ENCODE data around the gene NFIX. TPM values are rescaled to one million over a fixed set of nuclear protein-coding genes. Genes with fewer than 3 reads are reported as not detected.

Gene NFIX
- total and polyA plus RNA-seq, 2 donors (not counting 3 experiments of a cell fraction or from before 2014, with no cell fraction given) = 9.8 to 37.7 TPM

DNA sequence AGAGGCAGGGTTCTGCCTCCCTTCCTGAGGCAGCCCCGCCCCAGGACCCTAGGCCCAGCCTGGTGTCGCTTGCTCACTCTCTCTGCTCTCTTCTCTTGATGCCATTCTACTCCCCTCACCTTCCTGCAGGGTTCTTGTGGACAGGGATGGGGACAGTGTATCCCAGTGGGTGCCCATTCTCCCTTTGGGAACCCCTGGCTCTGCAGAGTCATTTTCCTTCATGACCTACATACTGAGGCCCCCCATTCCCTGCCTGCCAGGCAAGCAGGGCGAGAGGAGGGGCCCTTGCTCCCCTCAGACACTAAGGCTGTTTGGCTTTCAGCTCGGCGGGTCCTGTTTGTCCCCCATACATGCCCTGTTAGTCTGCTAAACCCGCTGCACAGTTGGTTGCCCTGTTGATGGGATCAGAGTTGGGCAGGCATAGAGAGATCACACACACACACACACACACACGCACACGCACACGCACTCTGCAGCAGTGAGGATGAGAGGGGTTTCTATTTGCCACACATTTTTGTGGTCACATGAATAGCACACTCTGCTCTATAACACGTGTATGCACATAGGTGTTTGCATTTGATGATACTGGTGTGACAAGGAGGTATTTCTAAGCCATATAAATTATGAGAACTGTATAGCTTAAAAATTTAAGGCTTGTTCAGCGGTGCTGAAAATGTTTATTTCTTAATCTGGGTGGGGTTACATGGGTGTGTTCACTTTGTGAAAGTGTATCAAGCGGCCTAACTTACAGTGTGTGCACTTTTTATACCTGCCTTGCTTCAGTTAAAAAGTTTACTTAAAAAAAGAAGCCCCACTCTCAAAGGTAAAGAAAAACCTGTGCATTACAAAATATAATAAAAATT, 20.3 kb downstream of the NFIX start:
- H3K79me2 ChIP-seq (ENCODE audit: control insufficient read depth, insufficient read depth, low read length) = no peaks in the 10 kb centered on the region
- intact Hi-C loops (cut with micrococcal nuclease) = no loop called here
- no peak for FAIRE-seq
- H3K4me2 ChIP-seq (ENCODE audit: insufficient read depth, low read length) = no peak overlapping the region
- TF ChIP-seq EZH2 (IDR thresholded peaks at IDR 0.05; ENCODE audit: borderline replicate concordance, low read depth, low read length, severe bottlenecking) (no peak), JUN (IDR thresholded peaks at IDR 0.05; ENCODE audit: borderline replicate concordance, insufficient read depth, insufficient read length, low read depth) (no peak), MYC (IDR thresholded peaks at IDR 0.05; ENCODE audit: low read depth, low read length) (no peak), FOS (IDR thresholded peaks at IDR 0.05; ENCODE audit: borderline replicate concordance, insufficient read depth, low read length) (no peak), GATA2 (IDR thresholded peaks at IDR 0.05; ENCODE audit: insufficient read depth, insufficient read length, low read depth, low read length) (no peak), MAX (IDR thresholded peaks at IDR 0.05; ENCODE audit: insufficient read depth, insufficient read length) (no peak), CTCF (IDR thresholded peaks at IDR 0.05; ENCODE audit: extremely low read depth in 1 of 2, insufficient read depth in 1 of 2, low read depth in 1 of 2, low read length in 2 of 2) (no peak), POLR2AphosphoS5 (IDR thresholded peaks at IDR 0.05; ENCODE audit: insufficient read depth, low read depth, low read length) (no peak), POLR2A (IDR thresholded peaks at IDR 0.05; ENCODE audit: low read depth, low read length) (no peak)
- no peaks in the 10 kb centered on the region for H3K9me3 ChIP-seq (replicated peaks; ENCODE audit: control insufficient read depth, insufficient read depth, low read length)
- no TSS peak for BruUV-seq (replicated peaks)
- H3K9me1 ChIP-seq (replicated peaks; ENCODE audit: control insufficient read depth, extremely low read depth, insufficient read depth, low read length) = no peaks in the 10 kb centered on the region
- H3K27me3 ChIP-seq (ENCODE audit: control insufficient read depth in 2 of 2, insufficient read depth in 2 of 2, low read length in 2 of 2) = peaks cover 0 to 12% of the 10 kb centered on the region in 2 experiments
- POLR2A ChIA-PET = interaction anchor here (0.7 kb wide), 1 partner anchor 16 kb away, joined by 5 read pairs; no protein-coding TSS in a partner anchor
- dilution Hi-C loops (cut with MboI; ENCODE audit: extremely low pct_ligation_motif_present, low sequenced_read_pairs) = no loop called here
- peaks cover 16% of the 10 kb centered on the region for H3K4me1 ChIP-seq (ENCODE audit: control insufficient read depth, extremely low read depth, insufficient read depth, low read length)
- no peak overlapping the region for H3K9ac ChIP-seq (replicated peaks; ENCODE audit: extremely low read depth, insufficient read depth, low read length)
- H4K20me1 ChIP-seq (replicated peaks; ENCODE audit: control insufficient read depth, extremely low read depth, insufficient read depth, low read length) = no peaks in the 10 kb centered on the region
- H3K36me3 ChIP-seq (ENCODE audit: control insufficient read depth in 2 of 2, extremely low read depth in 1 of 2, insufficient read depth in 2 of 2, low read length in 2 of 2) = no peaks in the 10 kb centered on the region
- no peak overlapping the region for H2AFZ ChIP-seq (ENCODE audit: low read depth, low read length)
- no peak overlapping the region for H3K4me3 ChIP-seq (replicated peaks in 1 of 3; ENCODE audit: insufficient read depth in 1 of 3, low read depth in 1 of 3, low read length in 3 of 3)
- CTCF ChIA-PET = no interaction called here
- H3K27ac ChIP-seq (ENCODE audit: insufficient read depth, low read depth, low read length) = no peak overlapping the region
- DNase-seq (ENCODE audit: low read depth, low spot score) = no peak

All from endothelial cell of umbilical vein (primary cell).